NCI-H1105 treated with DMSO at 0.1 percent for 48 hours (cell line): ENCODE results near the gene TSC22D1.
"Not testable (repeated sequence)": the region's sequence is repeated elsewhere in the genome, so short reads cannot be mapped to it uniquely, and the experiment has no call there.

Experiments used
- DNase-seq: peaks from one replicate; lab custom pipeline; 2025; lab: John Stamatoyannopoulos, UW

TSC22D1 gene

GRCh38 chr13:44575741-44576350 lies at the start of gene TSC22D1:
Gene TSC22D1 (minus strand): TSS chr13:44576330. CDS start chr13:44576074, 256 bp downstream.
- DNase-seq = peak; percentile 21

- no peak for DNase-seq
These were observed 46.6 kb upstream of the TSC22D1 start for GRCh38 chr13:44622708-44623107.

DNA sequence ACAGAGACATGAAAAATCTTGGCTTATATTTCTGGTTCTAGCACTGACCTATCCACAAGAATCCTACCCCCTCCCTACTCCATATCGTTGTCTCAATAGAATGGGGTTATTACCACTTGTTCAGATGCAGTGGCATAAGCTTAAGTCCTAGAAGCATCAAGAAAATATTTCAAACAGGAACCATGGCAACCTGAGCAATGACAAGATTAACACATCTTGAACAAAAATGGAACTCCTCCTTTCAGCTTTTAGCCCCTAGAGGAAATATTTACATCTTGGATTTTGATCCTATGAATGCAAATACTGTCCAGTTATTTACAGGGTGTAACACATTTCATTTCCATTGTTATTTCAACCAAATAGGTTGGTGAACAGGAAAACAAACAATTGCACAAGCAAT lies 46.1 kb upstream of the TSC22D1 start:
- no peak for DNase-seq

GRCh38 chr13:44620057-44620456 lies 43.9 kb upstream of the TSC22D1 start:
- no peak for DNase-seq

- no peak for DNase-seq
These were observed 43.5 kb upstream of the TSC22D1 start for GRCh38 chr13:44619651-44620050.

DNA sequence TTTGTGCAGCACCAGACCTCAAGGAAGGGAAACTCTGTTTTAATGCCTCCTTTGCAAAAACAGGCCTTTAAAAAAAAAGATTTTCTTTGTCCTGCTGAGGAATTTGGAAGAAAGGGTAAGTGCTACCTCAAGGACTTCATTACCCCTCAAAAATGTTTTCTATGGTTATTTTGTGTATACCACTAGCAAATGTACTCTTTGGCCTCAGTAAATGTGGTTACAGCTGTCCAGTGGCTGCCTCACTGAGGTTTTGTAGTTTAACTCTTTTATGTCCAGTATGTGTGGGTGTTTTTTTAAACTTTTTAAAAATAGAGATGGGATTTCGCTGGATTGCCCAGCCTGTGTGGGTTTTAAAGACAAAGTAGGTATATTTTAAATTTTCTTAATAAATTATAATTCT lies 42.2 kb upstream of the TSC22D1 start:
- no peak for DNase-seq

DNA sequence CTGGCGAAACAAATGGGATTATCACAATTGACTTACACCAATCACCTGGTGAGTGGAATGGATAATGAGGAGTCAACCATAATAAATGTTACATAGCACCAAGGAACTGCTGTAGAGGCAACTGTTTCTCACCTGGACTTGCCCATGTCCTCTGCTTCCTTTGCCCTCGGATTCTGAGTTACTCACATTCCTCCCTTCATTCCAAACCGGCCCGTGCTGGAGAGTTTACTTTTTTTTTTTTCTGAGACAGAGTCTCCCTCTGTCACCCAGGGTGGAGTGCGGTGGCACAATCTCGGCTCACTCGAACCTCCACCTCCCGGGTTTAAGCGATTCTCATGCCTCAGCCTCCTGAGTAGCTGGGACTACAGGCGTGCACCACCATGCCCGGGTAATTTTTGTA lies 41.5 kb upstream of the TSC22D1 start:
- no peak for DNase-seq

- DNase-seq = no peak
These were observed 33.0 kb upstream of the TSC22D1 start for GRCh38 chr13:44609137-44609536.

- DNase-seq = no peak
These were observed 29.6 kb upstream of the TSC22D1 start for GRCh38 chr13:44605721-44606120.

- no peak for DNase-seq
These were observed 29.1 kb upstream of the TSC22D1 start for GRCh38 chr13:44605275-44605674.

GRCh38 chr13:44601586-44601985 lies 25.5 kb upstream of the TSC22D1 start:
- no peak for DNase-seq

GRCh38 chr13:44593861-44594592 lies 17.9 kb upstream of the TSC22D1 start:
- not testable (repeated sequence) for DNase-seq

DNA sequence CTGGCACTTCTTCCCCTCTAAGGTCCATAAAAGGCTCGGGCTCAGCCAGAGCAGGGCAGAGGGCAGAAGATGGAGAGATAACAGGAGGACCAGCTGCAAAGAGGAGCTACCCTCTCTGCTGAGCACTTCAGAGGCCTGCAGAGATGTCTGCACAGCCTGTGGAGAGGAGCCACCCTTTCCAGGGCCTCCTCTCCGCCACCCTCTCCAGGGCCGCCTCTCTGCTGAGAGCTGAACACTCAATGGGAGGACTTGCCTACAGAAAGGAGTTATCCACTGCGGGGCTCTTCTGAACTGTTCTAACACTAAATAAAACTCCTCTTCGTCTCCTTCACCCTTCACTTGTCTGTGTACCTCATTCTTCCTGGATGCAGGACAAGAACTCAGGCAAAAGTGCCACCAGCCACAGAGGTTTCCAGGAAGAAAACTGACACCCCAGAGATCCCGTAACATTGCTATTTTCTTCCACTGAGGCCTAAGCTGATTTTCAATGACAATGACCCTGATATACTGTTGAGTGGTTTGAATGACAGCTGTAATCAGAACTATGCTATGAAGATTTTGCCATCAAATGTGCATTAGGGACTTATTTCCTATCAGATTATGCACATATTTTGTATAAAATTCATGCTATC lies 16.2 kb upstream of the TSC22D1 start:
- DNase-seq = no peak

- DNase-seq = no peak
These were observed 15.2 kb upstream of the TSC22D1 start for GRCh38 chr13:44591316-44591715.

- DNase-seq = no peak
These were observed 7.0 kb upstream of the TSC22D1 start for GRCh38 chr13:44583137-44583536.

DNA sequence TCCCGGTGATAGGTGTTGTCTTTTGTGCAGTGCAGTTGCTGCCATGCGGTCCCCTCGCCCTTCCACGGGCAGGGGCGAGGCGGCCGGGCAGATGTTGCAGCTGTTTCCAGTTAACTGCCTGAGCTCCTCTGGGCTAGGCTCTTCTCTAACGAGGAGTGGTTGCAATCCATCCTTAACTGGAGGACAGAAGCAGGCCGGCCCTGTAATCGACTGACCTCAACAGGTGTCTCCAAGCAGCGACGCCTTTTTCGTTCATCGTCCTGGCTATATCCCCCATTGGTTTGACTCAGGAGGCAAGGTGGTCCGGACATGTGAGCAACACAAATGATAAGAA lies 1.9 kb upstream of the TSC22D1 start:
- DNase-seq = no peak

GRCh38 chr13:44577236-44578066 lies 1.3 kb upstream of the TSC22D1 start:
- peak; percentile 88 for DNase-seq

- peak; percentile 21 for DNase-seq
These were observed 463 bp upstream of the TSC22D1 start for GRCh38 chr13:44576351-44577235.

- no peak for DNase-seq
These were observed 1.1 kb downstream of the TSC22D1 start for GRCh38 chr13:44575035-44575434.

GRCh38 chr13:44574466-44574855 lies 1.7 kb downstream of the TSC22D1 start:
- no peak for DNase-seq

DNA sequence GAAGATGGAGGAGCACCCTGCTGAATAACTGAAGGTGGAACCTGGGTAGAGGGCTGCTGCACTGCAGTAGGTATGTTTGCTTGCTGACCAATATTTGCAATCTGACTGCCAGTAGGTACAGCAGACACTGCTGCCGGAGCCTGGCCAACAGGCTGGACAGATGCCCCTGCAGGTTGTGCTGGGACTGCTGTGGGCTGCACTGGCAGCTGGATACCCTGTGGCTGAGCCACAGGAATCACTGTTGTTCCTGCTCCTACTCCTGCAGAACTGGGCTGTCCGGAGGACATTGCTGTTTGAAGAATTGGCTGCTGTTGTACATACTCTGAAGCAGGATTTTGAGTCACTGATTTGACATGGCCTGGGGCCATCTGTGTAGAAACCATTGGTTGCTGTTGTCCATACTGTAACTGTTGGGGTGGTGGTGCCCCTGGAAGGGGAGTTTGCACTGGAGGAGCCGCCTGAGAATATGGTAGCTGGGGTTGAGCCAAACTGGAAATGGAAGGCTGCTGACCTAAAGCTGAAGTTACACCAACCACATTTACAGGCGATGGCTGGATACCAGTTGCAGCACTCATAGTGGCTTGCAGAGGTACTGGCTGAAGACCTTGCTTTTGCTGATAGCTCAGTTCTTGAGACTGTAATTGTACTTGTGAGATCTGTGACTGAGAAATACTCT lies 2.2 kb downstream of the TSC22D1 start:
- DNase-seq = no peak
